CD14-positive monocyte (primary cell): Measurements from ENCODE around the gene RABEPK. TPM values are rescaled to one million over a fixed set of nuclear protein-coding genes. Genes with fewer than 3 reads are reported as not detected.
A peak's percentile ranks its signal among the peaks of the same experiment; 100 is the strongest.

Experiments used
- DNase-seq, 3 donors: peaks; one replicate each; pipeline ENCODE4 v3.0.0-alpha.2; 2011 to 2022
- H2AFZ ChIP-seq: 2 replicates; pipeline ENCODE4 v1.6.0; 2012; ENCODE audit warnings: mild to moderate bottlenecking, low read depth, low read length, inconsistent platforms; ENCODE audit not compliant: insufficient read depth, poor library complexity, severe bottlenecking
- H3K27ac ChIP-seq, 2 donors: 1 replicate in 1 of 2; 2 replicates in 1 of 2; pipeline ENCODE4 v1.5.1; 2012 to 2013; ENCODE audit warnings: low read length in 2 of 2, control low read depth in 1 of 2, inconsistent platforms in 1 of 2, low read depth in 1 of 2, mild to moderate bottlenecking in 1 of 2
- H3K27me3 ChIP-seq, 2 donors: one replicate each; pipeline versions ENCODE4 v1.6.0 to v1.6.1; 2011 to 2013; ENCODE audit warnings: low read length in 2 of 2; ENCODE audit not compliant: control insufficient read depth in 2 of 2, insufficient read depth in 2 of 2
- H3K36me3 ChIP-seq, 2 donors: replicated peaks in 1 of 2; 1 replicate in 1 of 2; 2 replicates in 1 of 2; pipeline versions ENCODE4 v1.5.1 to v1.6.1; 2012 to 2013; ENCODE audit warnings: low read length in 2 of 2, control low read depth in 1 of 2, inconsistent platforms in 1 of 2, mild to moderate bottlenecking in 1 of 2; ENCODE audit not compliant: insufficient read depth in 2 of 2, control insufficient read depth in 1 of 2
- H3K4me1 ChIP-seq, 2 donors: 1 replicate in 1 of 2; 2 replicates in 1 of 2; pipeline versions ENCODE4 v1.5.1 to v1.6.1; 2012 to 2013; ENCODE audit warnings: low read length in 2 of 2, control low read depth in 1 of 2, inconsistent platforms in 1 of 2, mild to moderate bottlenecking in 1 of 2, moderate library complexity in 1 of 2; ENCODE audit not compliant: insufficient read depth in 2 of 2, control insufficient read depth in 1 of 2
- H3K4me2 ChIP-seq: replicated peaks from 2 replicates; pipeline ENCODE3; 2012; ENCODE audit warnings: low read length, moderate library complexity, mild to moderate bottlenecking; ENCODE audit not compliant: poor library complexity, severe bottlenecking; ENCODE audit errors: extremely low read depth
- H3K4me3 ChIP-seq, 3 experiments: fragments of 200-600 bp in 1 of 3; sonication (generic) in 1 of 3; replicated peaks in 1 of 3; 1 replicate in 2 of 3; 2 replicates in 1 of 3; pipeline ENCODE4 v1.5.1; 2011 to 2013; ENCODE audit warnings: low read length in 3 of 3, mild to moderate bottlenecking in 3 of 3, control low read depth in 2 of 3, low read depth in 2 of 3, inconsistent platforms in 1 of 3, moderate library complexity in 1 of 3
- H3K79me2 ChIP-seq: 2 replicates; pipeline ENCODE4 v1.6.0; 2012; ENCODE audit warnings: mild to moderate bottlenecking, control low read depth, inconsistent platforms, low read length, moderate library complexity; ENCODE audit not compliant: insufficient read depth
- H3K9ac ChIP-seq: 2 replicates; pipeline ENCODE4 v1.6.0; 2017; ENCODE audit warnings: low read length, mild to moderate bottlenecking; ENCODE audit not compliant: insufficient read depth, poor library complexity, severe bottlenecking
- H3K9me3 ChIP-seq, 2 donors: replicated peaks in 1 of 2; 1 replicate in 1 of 2; 2 replicates in 1 of 2; pipeline versions ENCODE4 v1.5.1 to v1.6.1; 2012 to 2013; ENCODE audit warnings: low read length in 2 of 2, control low read depth in 1 of 2; ENCODE audit not compliant: control insufficient read depth in 1 of 2, insufficient read depth in 1 of 2
- H4K20me1 ChIP-seq: 2 replicates; pipeline ENCODE4 v1.6.0; 2012; ENCODE audit warnings: mild to moderate bottlenecking, low read length, control low read depth, moderate library complexity; ENCODE audit not compliant: insufficient read depth
- H3K27ac Mint-ChIP-seq, 7 donors: one replicate each; pipeline ENCODE4 v1.8.0; 2020; ENCODE audit warnings: mild to moderate bottlenecking in 7 of 7, mixed read lengths in 7 of 7, moderate library complexity in 6 of 7, inconsistent platforms in 2 of 7
- H3K27me3 Mint-ChIP-seq, 3 donors: one replicate each; pipeline ENCODE4 v1.8.0; 2021 to 2022; ENCODE audit warnings: low read depth in 3 of 3, mild to moderate bottlenecking in 3 of 3, mixed read lengths in 3 of 3, moderate library complexity in 3 of 3, inconsistent platforms in 1 of 3
- H3K36me3 Mint-ChIP-seq, 2 donors: one replicate each; pipeline ENCODE4 v1.8.0; 2020; ENCODE audit warnings: mixed read lengths in 2 of 2, inconsistent platforms in 1 of 2, mild to moderate bottlenecking in 1 of 2
- H3K4me1 Mint-ChIP-seq: one replicate; pipeline ENCODE4 v1.8.0; 2020; ENCODE audit warnings: mild to moderate bottlenecking, mixed read lengths
- H3K4me3 Mint-ChIP-seq, 2 donors: one replicate each; pipeline ENCODE4 v1.8.0; 2020; ENCODE audit warnings: mild to moderate bottlenecking in 2 of 2, mixed read lengths in 2 of 2, moderate library complexity in 1 of 2
- H3K9me3 Mint-ChIP-seq, 7 donors: one replicate each; pipeline ENCODE4 v1.8.0; 2020 to 2022; ENCODE audit warnings: mixed read lengths in 7 of 7, mild to moderate bottlenecking in 6 of 7, moderate library complexity in 6 of 7, inconsistent platforms in 2 of 7
- CTCF ChIP-seq: fragments of 200-600 bp; IDR thresholded peaks from one replicate; pipeline ENCODE4 v1.8.0; 2022; ENCODE audit warnings: antibody characterized with exemption, mild to moderate bottlenecking
- WGBS: methylation state at CpG from one replicate; pipeline ENCODE4 v1.1.5; 2013; ENCODE audit warnings: missing lambda C conversion rate; ENCODE audit not compliant: insufficient coverage; 5-methylcytosine and 5-hydroxymethylcytosine counted together
- intact Hi-C, 2 donors: fragments of 100-400 bp; cut with micrococcal nuclease; formaldehyde crosslinking; loops; one replicate each; pipeline versions ENCODE4 v1.15.0 to v1.15.1; 2023
- polyA plus RNA-seq, 3 donors: library from polyadenylated mRNA; depleted of rRNA in 1 of 3; unstranded in 2 of 3; stranded (reverse) in 1 of 3; fragments of 300-500 nt in 2 of 3; fragments of >200 nt in 1 of 3; fragmentation: Illumina TruSeq in 2 of 3; gene quantifications; 1 replicate in 2 of 3; 2 replicates in 1 of 3; pipeline ENCODE4 v1.2.3, GENCODE V29; 2012 to 2021

RABEPK gene
- polyA plus RNA-seq, 3 donors: 9.5 to 18.5 (median 17.5) TPM

GRCh38 chr9:125239631-125240597 lies 39.6 kb downstream of the RABEPK start:
- Histone ChIP-seq H3K27me3 (no peaks in the 10 kb centered on the region), H3K4me1 (peaks cover 40 to 72% of the 10 kb centered on the region in 2 donors), H3K9ac (peak overlapping the region; percentile 99), H2AFZ (no peak overlapping the region), H3K4me3 (peak overlapping the region; percentile 71 to 97 (median 94)), H4K20me1 (peaks cover 62% of the 10 kb centered on the region), H3K27ac (peak overlapping the region; percentile 95 to 99), H3K9me3 (no peaks in the 10 kb centered on the region), H3K4me2 (peak overlapping the region; percentile 89), H3K79me2 (peaks cover 70% of the 10 kb centered on the region), H3K36me3 (peaks cover 46 to 51% of the 10 kb centered on the region in 2 donors)
- Mint-ChIP-seq H3K36me3 (peaks cover 52 to 56% of the 10 kb centered on the region in 2 donors), H3K27me3 (no peaks in the 10 kb centered on the region), H3K4me1 (peaks cover 57% of the 10 kb centered on the region), H3K9me3 (peaks cover 0 to 3% (median 0%) of the 10 kb centered on the region in 7 donors), H3K27ac (peak overlapping the region; percentile 96 to 100 (median 99)), H3K4me3 (peak overlapping the region; percentile 98 to 99)
- TF ChIP-seq CTCF: no peak
- no peak for DNase-seq
- 60% methylated on average over 2 of the region's 8 CpGs for WGBS
- intact Hi-C loops: loop anchor here (2.0 to 5.0 kb wide), 5 partner anchors 21 to 53 kb away; partner anchors contain the start of genes GAPVD1 (in 2 of the 2), PPP6C (in 2 of the 2) and RABEPK (in 1 of the 2)

DNA sequence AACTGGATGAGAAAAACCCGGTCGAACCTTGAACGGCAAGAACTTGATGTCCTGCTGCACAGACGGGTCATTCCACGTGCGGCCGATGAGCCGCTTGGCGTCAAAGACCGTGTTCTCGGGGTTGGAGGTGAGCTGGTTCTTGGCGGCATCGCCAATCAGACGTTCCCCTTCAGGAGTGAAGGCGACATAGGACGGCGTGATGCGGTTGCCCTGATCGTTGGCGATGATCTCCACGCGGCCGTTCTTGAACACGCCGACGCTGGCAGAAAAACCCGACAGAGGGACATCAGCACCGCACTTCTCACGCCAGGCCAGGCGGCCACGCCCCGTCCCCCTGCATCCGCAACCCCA lies 40.3 kb downstream of the RABEPK start:
- peaks cover 0 to 3% (median 0%) of the 10 kb centered on the region in 7 donors for H3K9me3 Mint-ChIP-seq
- peaks cover 58% of the 10 kb centered on the region for H3K4me1 Mint-ChIP-seq
- no peak for TF ChIP-seq CTCF
- Histone ChIP-seq H2AFZ (peak overlapping the region; percentile 32), H3K4me1 (peaks cover 40 to 76% of the 10 kb centered on the region in 2 donors), H3K9me3 (no peaks in the 10 kb centered on the region), H3K27ac (peak overlapping the region; percentile 95 to 99), H3K79me2 (peaks cover 66% of the 10 kb centered on the region), H3K36me3 (peaks cover 39 to 44% of the 10 kb centered on the region in 2 donors), H4K20me1 (peaks cover 55% of the 10 kb centered on the region), H3K27me3 (no peaks in the 10 kb centered on the region), H3K4me3 (peak overlapping the region; percentile 71 to 97 (median 94)), H3K9ac (peak overlapping the region; percentile 99), H3K4me2 (peak overlapping the region; percentile 89)
- H3K27ac Mint-ChIP-seq: peak overlapping the region; percentile 96 to 100 (median 99)
- H3K27me3 Mint-ChIP-seq: no peaks in the 10 kb centered on the region
- intact Hi-C loops: loop anchor here (2.0 to 5.0 kb wide), 3 partner anchors 20 to 53 kb away; partner anchors contain the start of genes GAPVD1 (in 2 of the 2) and PPP6C (in 2 of the 2)
- under 1% methylated on average over 33 of the region's 33 CpGs for WGBS
- DNase-seq: peak in 2 of 3 donors; percentile 32 to 49
- peaks cover 47 to 49% of the 10 kb centered on the region in 2 donors for H3K36me3 Mint-ChIP-seq
- peak overlapping the region; percentile 98 to 99 for H3K4me3 Mint-ChIP-seq
